Measurements from ENCODE around the gene EML1.

The EML1 gene

GRCh38 chr14:99907761-99908652 lies 114.8 kb downstream of the EML1 start:
- peaks cover 14% of the 10 kb centered on the region for H3K27me3 Mint-ChIP-seq
- CTCF ChIA-PET, result no interaction called here
- H3K9me3 Mint-ChIP-seq, result peaks cover 4% of the 10 kb centered on the region
- H3K36me3 Mint-ChIP-seq, result no peaks in the 10 kb centered on the region
- DNase-seq, result no peak
- no peaks in the 10 kb centered on the region for H3K4me1 Mint-ChIP-seq
- no peak overlapping the region for H3K4me3 Mint-ChIP-seq
- no peak overlapping the region for H3K27ac Mint-ChIP-seq

DNA sequence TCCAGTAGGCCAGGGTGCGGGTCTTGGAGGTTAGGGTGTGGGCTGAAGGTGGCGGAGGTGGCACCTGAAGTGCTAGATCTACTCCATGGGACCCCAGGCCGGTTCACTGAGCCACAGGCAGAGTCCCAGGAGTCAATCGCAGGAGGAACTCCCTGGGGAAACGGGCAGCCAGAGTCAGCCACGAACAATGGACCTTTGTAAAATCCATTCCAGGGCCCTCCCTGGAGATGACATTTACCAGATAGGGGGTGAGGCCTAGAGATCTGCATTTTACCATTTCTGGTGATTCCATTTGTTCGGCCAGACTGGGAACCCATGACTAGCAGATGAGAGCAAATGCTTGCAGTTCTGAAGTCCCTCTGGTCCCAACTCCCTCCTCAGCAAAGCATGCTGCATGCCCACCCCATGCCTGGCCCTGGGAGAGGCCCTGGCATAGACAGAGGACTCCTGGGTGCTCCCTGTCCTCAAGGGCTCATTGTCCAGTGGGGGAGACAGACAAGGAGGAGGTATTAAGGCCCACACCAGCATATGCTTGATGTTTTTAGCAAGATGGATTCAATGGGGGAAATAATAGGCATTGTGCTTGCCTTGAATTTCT lies 115.5 kb downstream of the EML1 start:
- Mint-ChIP-seq H3K27ac (no peak overlapping the region), H3K27me3 (peaks cover 14% of the 10 kb centered on the region), H3K9me3 (no peaks in the 10 kb centered on the region), H3K36me3 (no peaks in the 10 kb centered on the region), H3K4me3 (no peak overlapping the region), H3K4me1 (no peaks in the 10 kb centered on the region)
- CTCF ChIA-PET, result interaction anchor here (0.7 kb wide), 1 partner anchor 23 kb away, joined by 3 read pairs; no protein-coding TSS in a partner anchor
- DNase-seq, result no peak

DNA sequence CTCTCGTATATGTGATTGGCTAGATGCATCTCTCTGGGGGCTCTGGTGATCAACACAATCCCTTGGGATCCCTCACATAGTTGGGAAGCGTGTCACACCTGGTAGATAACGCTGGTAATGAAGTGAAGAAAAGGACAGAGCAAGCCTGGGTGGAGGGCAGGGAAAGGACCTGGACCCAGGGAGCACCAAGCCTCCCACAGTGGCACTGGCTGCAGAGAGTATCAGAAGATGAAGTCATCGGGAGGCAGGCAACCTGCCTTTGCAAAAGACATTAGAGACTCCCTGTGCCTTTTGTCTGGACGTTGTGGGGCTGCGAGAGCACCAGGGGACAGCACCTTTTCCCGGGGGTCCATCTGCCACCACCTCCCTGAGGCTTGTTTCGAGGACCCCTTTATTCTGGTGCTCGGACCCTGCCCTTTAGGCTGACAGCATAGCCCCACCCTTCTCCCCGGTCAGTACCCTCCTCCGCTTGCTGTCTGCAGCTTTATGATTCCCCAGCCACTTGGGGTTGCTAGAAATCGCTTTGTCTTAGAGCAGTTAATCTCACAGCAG lies 116.4 kb downstream of the EML1 start:
- CTCF ChIA-PET, result interaction anchor here (0.7 kb wide), 1 partner anchor 24 kb away, joined by 3 read pairs; no protein-coding TSS in a partner anchor

DNA sequence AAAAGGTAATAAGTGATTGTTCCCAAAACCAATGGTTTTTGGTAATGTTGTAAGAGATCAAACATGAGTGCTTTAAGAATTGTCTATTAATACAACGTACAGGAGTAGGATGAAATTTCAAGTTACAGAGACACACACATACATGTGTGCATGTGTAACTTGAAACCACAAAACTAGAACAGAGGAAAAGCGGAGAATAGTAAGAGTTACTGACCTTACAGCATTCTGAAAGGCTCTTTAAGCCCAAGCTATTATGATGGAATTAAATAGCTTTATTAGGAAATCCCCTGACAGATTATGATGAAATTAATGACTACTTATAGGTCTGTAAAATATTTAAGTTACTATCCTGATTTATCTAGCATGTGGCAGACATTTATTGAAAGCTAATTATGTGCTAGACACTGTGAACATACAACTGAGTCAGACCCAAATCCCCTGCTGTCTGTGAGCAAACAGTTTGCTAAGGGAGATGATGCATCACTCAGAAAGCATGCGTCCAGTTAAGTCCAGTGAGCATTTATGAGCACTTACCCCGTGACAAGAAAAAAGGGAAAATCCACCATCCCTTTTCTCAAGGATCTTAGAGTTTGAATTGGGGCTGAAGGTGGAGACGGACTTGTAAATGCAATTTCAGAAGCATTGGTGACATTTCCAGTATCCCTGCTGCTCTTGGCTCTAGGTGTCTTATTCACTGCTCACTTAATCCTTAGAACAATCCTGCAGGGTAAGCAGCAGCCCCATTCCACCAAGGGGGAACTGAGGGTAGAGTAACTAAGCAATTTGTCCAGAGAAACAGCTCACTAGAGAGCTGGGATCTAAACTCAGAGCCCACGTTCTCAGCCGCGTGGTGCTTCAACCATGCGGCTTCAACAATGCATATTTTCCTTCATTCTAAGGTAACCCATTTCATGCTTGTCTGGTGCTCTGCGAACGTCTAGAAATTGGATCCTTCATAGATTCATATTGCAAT lies 117.4 kb downstream of the EML1 start:
- H3K27ac Mint-ChIP-seq, result no peak overlapping the region
- no peaks in the 10 kb centered on the region for H3K4me1 Mint-ChIP-seq
- DNase-seq, result no peak
- no peaks in the 10 kb centered on the region for H3K36me3 Mint-ChIP-seq
- H3K9me3 Mint-ChIP-seq, result no peaks in the 10 kb centered on the region
- peaks cover 14% of the 10 kb centered on the region for H3K27me3 Mint-ChIP-seq
- H3K4me3 Mint-ChIP-seq, result no peak overlapping the region
- CTCF ChIA-PET, result no interaction called here

More for the DNA sequence above, 116.4 kb downstream of the EML1 start:
- Mint-ChIP-seq H3K27ac (no peak overlapping the region), H3K27me3 (peaks cover 14% of the 10 kb centered on the region), H3K4me3 (no peak overlapping the region), H3K36me3 (no peaks in the 10 kb centered on the region), H3K9me3 (no peaks in the 10 kb centered on the region), H3K4me1 (no peaks in the 10 kb centered on the region)
- no peak for DNase-seq

- DNase-seq, result no peak
- no peaks in the 10 kb centered on the region for H3K4me1 Mint-ChIP-seq
- H3K9me3 Mint-ChIP-seq, result no peaks in the 10 kb centered on the region
- H3K27ac Mint-ChIP-seq, result no peak overlapping the region
- no peak overlapping the region for H3K4me3 Mint-ChIP-seq
- peaks cover 9% of the 10 kb centered on the region for H3K27me3 Mint-ChIP-seq
- CTCF ChIA-PET, result interaction anchor here (1.1 kb wide), 1 partner anchor 31 kb away, joined by 4 read pairs; no protein-coding TSS in a partner anchor
- H3K36me3 Mint-ChIP-seq, result no peaks in the 10 kb centered on the region
Measured at GRCh38 chr14:99915305-99916090, 122.3 kb downstream of the EML1 start.

- no peaks in the 10 kb centered on the region for H3K4me1 Mint-ChIP-seq
- CTCF ChIA-PET, result interaction anchor here (1.1 kb wide), 1 partner anchor 30 kb away, joined by 4 read pairs; no protein-coding TSS in a partner anchor
- no peak for DNase-seq
- H3K4me3 Mint-ChIP-seq, result no peak overlapping the region
- H3K27me3 Mint-ChIP-seq, result peaks cover 9% of the 10 kb centered on the region
- no peak overlapping the region for H3K27ac Mint-ChIP-seq
- H3K9me3 Mint-ChIP-seq, result no peaks in the 10 kb centered on the region
- no peaks in the 10 kb centered on the region for H3K36me3 Mint-ChIP-seq
Measured at GRCh38 chr14:99916091-99916383, 122.8 kb downstream of the EML1 start.

GRCh38 chr14:99918781-99919180 lies 125.6 kb downstream of the EML1 start:
- peaks cover 4% of the 10 kb centered on the region for H3K27me3 Mint-ChIP-seq
- no peaks in the 10 kb centered on the region for H3K9me3 Mint-ChIP-seq
- no peak overlapping the region for H3K27ac Mint-ChIP-seq
- no peaks in the 10 kb centered on the region for H3K4me1 Mint-ChIP-seq
- no peak for DNase-seq
- H3K4me3 Mint-ChIP-seq, result no peak overlapping the region
- CTCF ChIA-PET, result interaction anchor here (1.1 to 1.2 kb wide), 2 partner anchors 20 to 28 kb away, joined by 3 read pairs; no protein-coding TSS in a partner anchor
- no peaks in the 10 kb centered on the region for H3K36me3 Mint-ChIP-seq

DNA sequence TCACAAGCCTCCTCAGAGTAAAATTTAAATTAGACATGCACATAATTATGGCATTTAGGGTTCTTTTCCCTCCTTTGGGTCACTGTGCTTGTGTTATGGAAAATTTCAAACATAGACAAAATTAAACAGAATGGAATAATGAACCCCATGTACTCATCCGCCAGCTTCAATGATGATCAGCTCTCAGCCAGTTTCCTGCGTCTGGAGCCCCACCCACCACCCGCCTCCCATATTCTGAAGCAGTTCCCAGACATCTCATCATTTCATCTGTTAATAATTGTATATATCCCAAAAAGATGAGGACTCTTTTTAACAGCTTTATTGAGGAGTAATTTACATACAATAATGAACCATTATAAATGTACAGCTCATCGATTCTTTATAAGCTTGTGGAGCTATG lies 128.2 kb downstream of the EML1 start:
- Mint-ChIP-seq H3K4me1 (no peaks in the 10 kb centered on the region), H3K27ac (no peak overlapping the region), H3K4me3 (no peak overlapping the region), H3K36me3 (no peaks in the 10 kb centered on the region), H3K27me3 (peaks cover 13% of the 10 kb centered on the region), H3K9me3 (no peaks in the 10 kb centered on the region)
- CTCF ChIA-PET, result no interaction called here
- DNase-seq, result no peak

DNA sequence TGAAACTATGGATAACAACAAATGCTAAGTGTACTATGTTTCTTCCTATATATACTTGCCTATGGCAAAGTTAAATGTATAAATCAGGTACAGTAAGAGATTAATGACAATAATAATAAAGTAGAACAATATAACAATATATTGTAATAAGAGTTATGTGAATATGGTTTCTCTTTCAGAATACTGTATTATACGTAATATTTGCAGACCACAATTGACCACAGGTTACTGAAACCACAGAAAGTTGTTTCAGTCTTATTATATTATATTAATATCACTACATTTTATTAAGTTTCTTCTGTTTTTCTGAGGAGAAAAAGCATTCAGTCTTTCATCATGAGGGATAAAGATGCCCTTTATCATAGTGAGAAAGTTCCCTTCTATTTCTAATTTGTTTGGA lies 131.2 kb downstream of the EML1 start:
- DNase-seq, result no peak
- no peaks in the 10 kb centered on the region for H3K36me3 Mint-ChIP-seq
- H3K4me3 Mint-ChIP-seq, result no peak overlapping the region
- H3K27ac Mint-ChIP-seq, result no peak overlapping the region
- H3K27me3 Mint-ChIP-seq, result peaks cover 18% of the 10 kb centered on the region
- peaks cover 11% of the 10 kb centered on the region for H3K9me3 Mint-ChIP-seq
- CTCF ChIA-PET, result no interaction called here
- H3K4me1 Mint-ChIP-seq, result no peaks in the 10 kb centered on the region

GRCh38 chr14:99925471-99925870 lies 132.3 kb downstream of the EML1 start:
- CTCF ChIA-PET, result no interaction called here
- no peak for DNase-seq
- peaks cover 17% of the 10 kb centered on the region for H3K27me3 Mint-ChIP-seq
- no peak overlapping the region for H3K4me3 Mint-ChIP-seq
- no peak overlapping the region for H3K27ac Mint-ChIP-seq
- H3K36me3 Mint-ChIP-seq, result no peaks in the 10 kb centered on the region
- H3K9me3 Mint-ChIP-seq, result peaks cover 11% of the 10 kb centered on the region
- H3K4me1 Mint-ChIP-seq, result no peaks in the 10 kb centered on the region

GRCh38 chr14:99928963-99929362 lies 135.8 kb downstream of the EML1 start:
- CTCF ChIA-PET, result interaction anchor here (0.6 kb wide), 1 partner anchor 18 kb away, joined by 3 read pairs; no protein-coding TSS in a partner anchor
- Mint-ChIP-seq H3K27ac (no peak overlapping the region), H3K9me3 (peaks cover 11% of the 10 kb centered on the region), H3K36me3 (no peaks in the 10 kb centered on the region), H3K27me3 (peaks cover 21% of the 10 kb centered on the region), H3K4me3 (no peak overlapping the region), H3K4me1 (no peaks in the 10 kb centered on the region)
- DNase-seq, result no peak

DNA sequence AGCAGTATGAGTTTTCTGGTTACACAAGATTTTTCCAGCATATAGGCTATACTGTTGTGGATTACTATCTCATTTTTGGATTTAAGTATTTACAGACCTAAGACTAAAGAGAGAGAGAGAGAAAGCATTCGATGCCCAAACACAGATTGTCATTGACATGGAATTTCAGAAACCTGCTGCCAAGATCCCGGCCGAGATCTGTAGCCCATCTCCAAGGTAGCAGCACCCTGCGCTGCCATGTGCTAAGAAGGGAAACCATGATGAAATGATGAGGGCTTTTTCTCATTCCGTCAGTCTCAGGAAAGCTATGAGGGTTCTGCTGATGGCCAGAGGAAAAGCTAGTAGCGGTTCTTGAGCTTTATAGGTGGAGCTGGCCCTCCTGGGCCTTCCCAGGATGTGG lies 136.4 kb downstream of the EML1 start:
- Mint-ChIP-seq H3K36me3 (no peaks in the 10 kb centered on the region), H3K9me3 (peaks cover 11% of the 10 kb centered on the region), H3K27me3 (peaks cover 22% of the 10 kb centered on the region), H3K4me1 (no peaks in the 10 kb centered on the region), H3K27ac (no peak overlapping the region), H3K4me3 (no peak overlapping the region)
- DNase-seq, result no peak
- CTCF ChIA-PET, result no interaction called here

- Mint-ChIP-seq H3K36me3 (no peaks in the 10 kb centered on the region), H3K9me3 (peaks cover 11% of the 10 kb centered on the region), H3K4me3 (no peak overlapping the region), H3K4me1 (no peaks in the 10 kb centered on the region), H3K27ac (no peak overlapping the region), H3K27me3 (peaks cover 18% of the 10 kb centered on the region)
- CTCF ChIA-PET, result no interaction called here
- no peak for DNase-seq
Measured at GRCh38 chr14:99930420-99931274, 137.4 kb downstream of the EML1 start.
